Mesenchymal stem cell (in vitro differentiated cells and primary cell): ENCODE data around the gene TMEFF1.

Experiments used
- DNase-seq: peaks from one replicate; pipeline ENCODE4 v3.0.0-alpha.2; 2013
- H2AFZ ChIP-seq: one replicate; pipeline ENCODE4 v1.6.1; 2013; ENCODE audit warnings: low read depth, mild to moderate bottlenecking, control low read depth, inconsistent platforms, low read length, moderate library complexity
- H2AK5ac ChIP-seq: 2 replicates; pipeline ENCODE4 v1.6.1; 2013; ENCODE audit warnings: low read length, moderate library complexity, mild to moderate bottlenecking, inconsistent platforms; ENCODE audit not compliant: severe bottlenecking
- H2BK120ac ChIP-seq: one replicate; pipeline ENCODE4 v1.6.1; 2013; ENCODE audit warnings: low read depth, mild to moderate bottlenecking, inconsistent platforms, low read length, moderate library complexity
- H2BK12ac ChIP-seq, 2 experiments: one replicate each; pipeline ENCODE4 v1.6.1; 2013; ENCODE audit warnings: inconsistent platforms in 2 of 2, low read length in 2 of 2, mild to moderate bottlenecking in 2 of 2, moderate library complexity in 2 of 2, control low read depth in 1 of 2
- H2BK15ac ChIP-seq: one replicate; pipeline ENCODE4 v1.6.1; 2013; ENCODE audit warnings: mild to moderate bottlenecking, low read depth, inconsistent platforms; ENCODE audit not compliant: poor library complexity, severe bottlenecking
- H2BK5ac ChIP-seq: 2 replicates; pipeline ENCODE4 v1.6.1; 2013; ENCODE audit warnings: low read depth, mild to moderate bottlenecking, low read length, control low read depth, inconsistent platforms; ENCODE audit not compliant: poor library complexity, severe bottlenecking
- H3K14ac ChIP-seq, 2 experiments: one replicate each; pipeline ENCODE4 v1.6.1; 2013; ENCODE audit warnings: inconsistent platforms in 2 of 2, low read length in 2 of 2, control low read depth in 1 of 2, mild to moderate bottlenecking in 1 of 2, moderate library complexity in 1 of 2
- H3K18ac ChIP-seq, 2 experiments: one replicate each; pipeline ENCODE4 v1.6.1; 2013; ENCODE audit warnings: inconsistent platforms in 2 of 2, low read length in 2 of 2, control low read depth in 1 of 2, low read depth in 1 of 2, mild to moderate bottlenecking in 1 of 2
- H3K23ac ChIP-seq, 2 experiments: one replicate each; pipeline ENCODE4 v1.6.1; 2013; ENCODE audit warnings: inconsistent platforms in 2 of 2, low read length in 2 of 2, mild to moderate bottlenecking in 2 of 2, moderate library complexity in 2 of 2, control low read depth in 1 of 2
- H3K27ac ChIP-seq: 2 replicates; pipeline ENCODE4 v1.5.1; 2013; ENCODE audit warnings: mild to moderate bottlenecking, moderate library complexity, low read length, control low read depth, inconsistent platforms; ENCODE audit not compliant: poor library complexity, severe bottlenecking
- H3K27me3 ChIP-seq, 2 experiments: 2 replicates each; pipeline versions ENCODE4 v1.6.1 to v1.7.0; 2013; ENCODE audit warnings: low read length in 2 of 2, mild to moderate bottlenecking in 2 of 2, moderate library complexity in 2 of 2, control low read depth in 1 of 2, inconsistent platforms in 1 of 2; ENCODE audit not compliant: control insufficient read depth in 1 of 2, insufficient read depth in 1 of 2
- H3K36me3 ChIP-seq, 2 experiments: 2 replicates each; pipeline versions ENCODE4 v1.6.1 to v1.7.0; 2013; ENCODE audit warnings: low read length in 2 of 2, control low read depth in 1 of 2, inconsistent platforms in 1 of 2, low read depth in 1 of 2, mild to moderate bottlenecking in 1 of 2; ENCODE audit not compliant: insufficient read depth in 2 of 2, control insufficient read depth in 1 of 2
- H3K4ac ChIP-seq, 2 experiments: one replicate each; pipeline ENCODE4 v1.6.1; 2013; ENCODE audit warnings: inconsistent platforms in 2 of 2, low read length in 2 of 2, mild to moderate bottlenecking in 2 of 2, moderate library complexity in 2 of 2, control low read depth in 1 of 2, low read depth in 1 of 2
- H3K4me1 ChIP-seq: 2 replicates; pipeline ENCODE4 v1.6.1; 2013; ENCODE audit warnings: low read depth, low read length, control low read depth; ENCODE audit not compliant: control insufficient read depth, insufficient read depth
- H3K4me2 ChIP-seq: 2 replicates; pipeline ENCODE4 v1.6.1; 2013; ENCODE audit warnings: low read length, mild to moderate bottlenecking, inconsistent platforms; ENCODE audit not compliant: poor library complexity, severe bottlenecking
- H3K4me3 ChIP-seq, 2 experiments: 2 replicates each; pipeline versions ENCODE4 v1.5.1 to v1.7.0; 2013; ENCODE audit warnings: low read length in 2 of 2, mild to moderate bottlenecking in 2 of 2, control low read depth in 1 of 2, low read depth in 1 of 2; ENCODE audit not compliant: insufficient read depth in 1 of 2
- H3K79me1 ChIP-seq: replicated peaks from 2 replicates; pipeline ENCODE4 v1.6.1; 2013; ENCODE audit warnings: mild to moderate bottlenecking, control low read depth, low read length, inconsistent platforms; ENCODE audit not compliant: poor library complexity, severe bottlenecking
- H3K9ac ChIP-seq: 2 replicates; pipeline ENCODE4 v1.7.0; 2013; ENCODE audit warnings: mild to moderate bottlenecking, low read length, moderate library complexity
- H3K9me3 ChIP-seq: 2 replicates; pipeline ENCODE4 v1.7.0; 2013; ENCODE audit warnings: mild to moderate bottlenecking, low read length; ENCODE audit not compliant: control insufficient read depth
- H4K8ac ChIP-seq: one replicate; pipeline ENCODE4 v1.6.1; 2013; ENCODE audit warnings: inconsistent platforms, mild to moderate bottlenecking, low read length, moderate library complexity
- H4K91ac ChIP-seq: one replicate; pipeline ENCODE4 v1.6.1; 2013; ENCODE audit warnings: mild to moderate bottlenecking, low read length, inconsistent platforms
- WGBS: methylation state at CpG from one replicate; pipeline ENCODE4 v1.1.7; 2013; ENCODE audit warnings: mixed read lengths; 5-methylcytosine and 5-hydroxymethylcytosine counted together

TMEFF1 gene

DNA sequence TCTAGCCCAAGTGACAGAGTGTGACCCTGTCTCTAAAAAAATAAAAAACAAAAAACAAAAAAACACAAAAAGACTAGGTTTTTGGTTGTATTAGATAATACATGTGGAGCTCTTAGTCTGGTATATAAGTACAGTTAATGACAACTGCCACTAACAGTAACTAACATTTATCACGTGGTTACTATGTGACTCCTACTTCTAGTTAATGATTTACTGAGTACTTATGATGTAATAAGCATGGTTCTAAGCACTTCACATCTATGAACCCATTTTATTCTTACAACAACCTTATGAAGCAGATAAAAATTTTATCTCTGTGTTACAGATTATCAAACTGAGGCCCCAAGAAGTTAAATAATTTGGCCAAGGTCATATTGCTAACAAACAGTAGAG is 6.1 kb upstream of the TMEFF1 start:
- H2BK120ac ChIP-seq: no peak overlapping the region
- H2BK12ac ChIP-seq: no peak overlapping the region
- peaks cover 10% of the 10 kb centered on the region for H3K79me1 ChIP-seq
- H3K4ac ChIP-seq: no peak overlapping the region
- H3K27ac ChIP-seq: no peak overlapping the region
- no peak overlapping the region for H3K18ac ChIP-seq
- H2BK5ac ChIP-seq: no peak overlapping the region
- H3K27me3 ChIP-seq: no peaks in the 10 kb centered on the region
- H3K4me2 ChIP-seq: no peak overlapping the region
- no peak overlapping the region for H3K4me3 ChIP-seq
- no peak overlapping the region for H3K9ac ChIP-seq
- no peak overlapping the region for H4K91ac ChIP-seq
- H3K9me3 ChIP-seq: no peaks in the 10 kb centered on the region
- H3K14ac ChIP-seq: no peak overlapping the region
- DNase-seq: no peak
- H3K23ac ChIP-seq: no peak overlapping the region
- no CpG with 5 or more reads among the region's 1 CpG for WGBS
- H2AK5ac ChIP-seq: no peak overlapping the region
- H4K8ac ChIP-seq: no peak overlapping the region
- no peak overlapping the region for H2AFZ ChIP-seq
- no peaks in the 10 kb centered on the region for H3K4me1 ChIP-seq
- H3K36me3 ChIP-seq: no peaks in the 10 kb centered on the region
- H2BK15ac ChIP-seq: no peak overlapping the region

GRCh38 chr9:100468041-100468440 is 4.9 kb upstream of the TMEFF1 start:
- Histone ChIP-seq H2BK5ac (no peak overlapping the region), H3K23ac (no peak overlapping the region), H2AFZ (no peak overlapping the region), H2BK15ac (no peak overlapping the region), H3K4me3 (no peak overlapping the region), H3K14ac (no peak overlapping the region), H3K4me1 (no peaks in the 10 kb centered on the region), H3K9me3 (no peaks in the 10 kb centered on the region), H3K79me1 (peaks cover 7% of the 10 kb centered on the region), H3K36me3 (no peaks in the 10 kb centered on the region), H3K18ac (no peak overlapping the region), H3K27ac (no peak overlapping the region), H3K4ac (no peak overlapping the region), H4K91ac (no peak overlapping the region), H3K4me2 (no peak overlapping the region), H3K27me3 (no peaks in the 10 kb centered on the region), H3K9ac (no peak overlapping the region), H4K8ac (no peak overlapping the region), H2AK5ac (no peak overlapping the region), H2BK12ac (no peak overlapping the region), H2BK120ac (no peak overlapping the region)
- 94% methylated on average over 4 of the region's 6 CpGs for whole genome bisulfite sequencing
- no peak for DNase-seq

GRCh38 chr9:100472268-100472667 is 681 bp upstream of the TMEFF1 start:
- no peak overlapping the region for H2BK12ac ChIP-seq
- no peak overlapping the region for H2BK120ac ChIP-seq
- peaks cover 7% of the 10 kb centered on the region for H3K4me1 ChIP-seq
- H3K23ac ChIP-seq: no peak overlapping the region
- no peak overlapping the region for H2AK5ac ChIP-seq
- peak overlapping the region in 1 of 2 experiments; percentile 60 for H3K4me3 ChIP-seq
- H3K4me2 ChIP-seq: no peak overlapping the region
- WGBS: 63% methylated on average over 1 of the region's 3 CpGs
- no peak overlapping the region for H3K9ac ChIP-seq
- no peak overlapping the region for H3K4ac ChIP-seq
- no peak overlapping the region for H2BK5ac ChIP-seq
- no peaks in the 10 kb centered on the region for H3K36me3 ChIP-seq
- no peak overlapping the region for H4K91ac ChIP-seq
- peaks cover 0 to 5% of the 10 kb centered on the region in 2 experiments for H3K27me3 ChIP-seq
- no peak overlapping the region for H4K8ac ChIP-seq
- no peak overlapping the region for H2BK15ac ChIP-seq
- H2AFZ ChIP-seq: no peak overlapping the region
- no peaks in the 10 kb centered on the region for H3K9me3 ChIP-seq
- H3K27ac ChIP-seq: no peak overlapping the region
- H3K18ac ChIP-seq: no peak overlapping the region
- no peak for DNase-seq
- H3K14ac ChIP-seq: no peak overlapping the region
- H3K79me1 ChIP-seq: peaks cover 16% of the 10 kb centered on the region

- Histone ChIP-seq H3K79me1 (peaks cover 18% of the 10 kb centered on the region), H3K4me3 (peak overlapping the region; percentile 82), H2BK15ac (no peak overlapping the region), H3K18ac (peak overlapping the region; percentile 28 to 54), H3K9me3 (no peaks in the 10 kb centered on the region), H3K4me1 (peaks cover 7% of the 10 kb centered on the region), H3K27ac (no peak overlapping the region), H3K4me2 (peak overlapping the region; percentile 99), H3K4ac (peak overlapping the region in 1 of 2 experiments; percentile 32), H3K23ac (peak overlapping the region in 1 of 2 experiments; percentile 67), H2AFZ (peak overlapping the region; percentile 33), H3K27me3 (peaks cover 0 to 5% of the 10 kb centered on the region in 2 experiments), H3K14ac (peak overlapping the region in 1 of 2 experiments; percentile 77), H3K9ac (peak overlapping the region; percentile 72), H2BK12ac (no peak overlapping the region), H4K91ac (peak overlapping the region; percentile 28), H2BK5ac (no peak overlapping the region), H3K36me3 (no peaks in the 10 kb centered on the region), H2AK5ac (no peak overlapping the region), H2BK120ac (peak overlapping the region; percentile 23), H4K8ac (peak overlapping the region; percentile 69)
- DNase-seq: peak; percentile 43
- 1% methylated on average over 78 of the region's 108 CpGs for WGBS
These were observed 530 bp downstream of the TMEFF1 start for GRCh38 chr9:100473276-100474081.
